Erythroblast (primary cell): ENCODE measurements around the gene SNPH.

Source experiments
- GATA1 ChIP-seq: IDR thresholded peaks from 2 replicates; pipeline ENCODE4 v1.6.1; 2011; ENCODE audit warnings: low read depth, mild to moderate bottlenecking, control low read depth, low read length, moderate library complexity
- POLR2A ChIP-seq: IDR thresholded peaks from 2 replicates; pipeline ENCODE4 v1.6.1; 2011; ENCODE audit warnings: mild to moderate bottlenecking, low read length

- TF ChIP-seq POLR2A (no peak), GATA1 (no peak)
These were observed 33.4 kb downstream of the SNPH start for GRCh38 chr20:1299522-1299921.
